OCI-LY1 (cell line): ENCODE results near the gene STAT3.
"Not testable (repeated sequence)": the region's sequence is repeated elsewhere in the genome, so short reads cannot be mapped to it uniquely, and the experiment has no call there.

Source experiments
- H2AFZ ChIP-seq: fragments of 200-600 bp; sonication (generic), shearing (Covaris generic); 2 replicates; pipeline ENCODE4 v1.6.0; 2014; ENCODE audit warnings: antibody characterized with exemption, mild to moderate bottlenecking, low read length
- H3F3A ChIP-seq: fragments of 200-600 bp; sonication (generic), shearing (Covaris generic); 2 replicates; pipeline ENCODE4 v1.6.0; 2014; ENCODE audit warnings: mild to moderate bottlenecking, antibody characterized with exemption, low read length, moderate library complexity; ENCODE audit not compliant: insufficient read depth
- H3K27ac ChIP-seq: fragments of 200-600 bp; sonication (generic); 2 replicates; pipeline ENCODE4 v1.5.1; 2014; ENCODE audit warnings: low read length, mixed run types, mild to moderate bottlenecking, low read depth; ENCODE audit not compliant: poor library complexity, severe bottlenecking
- H3K27me3 ChIP-seq: fragments of 200-600 bp; sonication (generic); 2 replicates; pipeline ENCODE4 v1.6.0; 2014; ENCODE audit warnings: antibody characterized with exemption, mild to moderate bottlenecking, low read length, moderate library complexity; ENCODE audit not compliant: insufficient read depth
- H3K36me3 ChIP-seq: fragments of 200-600 bp; sonication (generic); 2 replicates; pipeline ENCODE4 v1.6.1; 2014; ENCODE audit warnings: mild to moderate bottlenecking, antibody characterized with exemption, low read length, moderate library complexity, mixed read lengths; ENCODE audit not compliant: insufficient read depth
- H3K4me1 ChIP-seq: fragments of 200-600 bp; sonication (generic); 2 replicates; pipeline ENCODE4 v1.5.1; 2014; ENCODE audit warnings: mild to moderate bottlenecking, low read length, moderate library complexity; ENCODE audit not compliant: insufficient read depth, severe bottlenecking
- H3K4me2 ChIP-seq: fragments of 200-600 bp; sonication (generic), shearing (Covaris generic); 2 replicates; pipeline ENCODE4 v1.6.1; 2014; ENCODE audit warnings: low read length
- H3K4me3 ChIP-seq: fragments of 200-600 bp; sonication (generic); 2 replicates; pipeline ENCODE4 v1.5.1; 2014; ENCODE audit warnings: low read length, low read depth, mild to moderate bottlenecking, mixed read lengths; ENCODE audit not compliant: poor library complexity, severe bottlenecking
- H3K79me2 ChIP-seq: fragments of 200-600 bp; shearing (Covaris generic); 2 replicates; pipeline ENCODE4 v1.6.1; 2016; ENCODE audit warnings: mixed run types, low read length, mixed read lengths; ENCODE audit not compliant: insufficient read depth
- H3K9ac ChIP-seq: fragments of 200-600 bp; sonication (generic), shearing (Covaris generic); 2 replicates; pipeline ENCODE4 v1.6.1; 2014; ENCODE audit warnings: mild to moderate bottlenecking, low read length, mixed read lengths
- H3K9me2 ChIP-seq: fragments of 200-600 bp; sonication (generic), shearing (Covaris generic); 2 replicates; pipeline ENCODE4 v1.6.1; 2014; ENCODE audit warnings: low read depth, mild to moderate bottlenecking, low read length, mixed read lengths
- H3K9me3 ChIP-seq: fragments of 200-600 bp; shearing (Covaris generic); 2 replicates; pipeline ENCODE4 v1.6.1; 2014; ENCODE audit warnings: low read length, mixed read lengths
- H4K20me1 ChIP-seq: fragments of 200-600 bp; sonication (generic), shearing (Covaris generic); 2 replicates; pipeline ENCODE4 v1.6.0; 2016; ENCODE audit warnings: mild to moderate bottlenecking, low read length; ENCODE audit not compliant: insufficient read depth
- EZH2 ChIP-seq: fragments of 200-600 bp; sonication (generic), shearing (Covaris generic); IDR thresholded peaks from 2 replicates; pipeline ENCODE4 v1.8.0; 2017; ENCODE audit warnings: borderline replicate concordance, mixed run types, mild to moderate bottlenecking, antibody characterized with exemption, low read length, moderate library complexity, mixed read lengths
- TF ChIP-seq, protein P1 (sequence below): fragments of 200-600 bp; sonication (generic), shearing (Covaris generic); IDR thresholded peaks from 2 replicates; pipeline ENCODE4 v1.5.1; 2017; ENCODE audit warnings: mild to moderate bottlenecking, antibody characterized with exemption, low read length, moderate library complexity, mixed read lengths

Gene STAT3

DNA sequence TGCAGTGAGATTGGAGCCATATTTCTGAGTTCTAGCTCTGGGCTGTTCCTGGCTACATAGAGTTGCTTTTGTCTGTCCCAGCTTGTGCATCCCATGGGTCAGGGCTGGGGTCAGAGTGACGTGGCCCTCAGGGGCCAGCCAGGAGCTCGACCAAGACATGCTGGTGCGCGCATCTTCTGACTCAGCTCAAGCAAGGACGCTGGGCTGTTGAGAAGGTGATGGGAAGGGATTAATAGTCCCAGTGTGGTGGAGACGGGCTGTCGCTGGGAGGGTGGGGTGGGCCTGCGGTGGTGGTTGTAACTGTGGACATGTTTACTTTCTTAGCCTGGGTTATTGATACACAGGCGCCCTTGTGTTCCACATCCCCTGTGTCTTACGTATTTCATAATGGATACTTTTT is 90.5 kb downstream of the STAT3 start:
- H3K9ac ChIP-seq, H3K4me1 ChIP-seq, H3K27me3 ChIP-seq, H3F3A ChIP-seq, H3K4me3 ChIP-seq, H3K36me3 ChIP-seq, H3K27ac ChIP-seq, H3K79me2 ChIP-seq, H2AFZ ChIP-seq, H3K9me2 ChIP-seq, H4K20me1 ChIP-seq, H3K9me3 ChIP-seq, H3K4me2 ChIP-seq: not testable (repeated sequence)

GRCh38 chr17:42296012-42296411 is 92.2 kb downstream of the STAT3 start:
- H3K27me3 ChIP-seq, result no peaks in the 10 kb centered on the region
- H2AFZ ChIP-seq, result no peak overlapping the region
- no peaks in the 10 kb centered on the region for H3K4me1 ChIP-seq
- H3K79me2 ChIP-seq, result no peaks in the 10 kb centered on the region
- no peak overlapping the region for H3K27ac ChIP-seq
- TF ChIP-seq EZH2, result no peak
- TF ChIP-seq, protein P1, sequence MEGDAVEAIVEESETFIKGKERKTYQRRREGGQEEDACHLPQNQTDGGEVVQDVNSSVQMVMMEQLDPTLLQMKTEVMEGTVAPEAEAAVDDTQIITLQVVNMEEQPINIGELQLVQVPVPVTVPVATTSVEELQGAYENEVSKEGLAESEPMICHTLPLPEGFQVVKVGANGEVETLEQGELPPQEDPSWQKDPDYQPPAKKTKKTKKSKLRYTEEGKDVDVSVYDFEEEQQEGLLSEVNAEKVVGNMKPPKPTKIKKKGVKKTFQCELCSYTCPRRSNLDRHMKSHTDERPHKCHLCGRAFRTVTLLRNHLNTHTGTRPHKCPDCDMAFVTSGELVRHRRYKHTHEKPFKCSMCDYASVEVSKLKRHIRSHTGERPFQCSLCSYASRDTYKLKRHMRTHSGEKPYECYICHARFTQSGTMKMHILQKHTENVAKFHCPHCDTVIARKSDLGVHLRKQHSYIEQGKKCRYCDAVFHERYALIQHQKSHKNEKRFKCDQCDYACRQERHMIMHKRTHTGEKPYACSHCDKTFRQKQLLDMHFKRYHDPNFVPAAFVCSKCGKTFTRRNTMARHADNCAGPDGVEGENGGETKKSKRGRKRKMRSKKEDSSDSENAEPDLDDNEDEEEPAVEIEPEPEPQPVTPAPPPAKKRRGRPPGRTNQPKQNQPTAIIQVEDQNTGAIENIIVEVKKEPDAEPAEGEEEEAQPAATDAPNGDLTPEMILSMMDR, result no peak
- no peaks in the 10 kb centered on the region for H4K20me1 ChIP-seq
- H3K9ac ChIP-seq, result no peak overlapping the region
- H3K36me3 ChIP-seq, result no peaks in the 10 kb centered on the region
- no peak overlapping the region for H3K4me2 ChIP-seq
- H3F3A ChIP-seq, result no peaks in the 10 kb centered on the region
- no peak overlapping the region for H3K4me3 ChIP-seq
- no peaks in the 10 kb centered on the region for H3K9me2 ChIP-seq
- no peaks in the 10 kb centered on the region for H3K9me3 ChIP-seq

DNA sequence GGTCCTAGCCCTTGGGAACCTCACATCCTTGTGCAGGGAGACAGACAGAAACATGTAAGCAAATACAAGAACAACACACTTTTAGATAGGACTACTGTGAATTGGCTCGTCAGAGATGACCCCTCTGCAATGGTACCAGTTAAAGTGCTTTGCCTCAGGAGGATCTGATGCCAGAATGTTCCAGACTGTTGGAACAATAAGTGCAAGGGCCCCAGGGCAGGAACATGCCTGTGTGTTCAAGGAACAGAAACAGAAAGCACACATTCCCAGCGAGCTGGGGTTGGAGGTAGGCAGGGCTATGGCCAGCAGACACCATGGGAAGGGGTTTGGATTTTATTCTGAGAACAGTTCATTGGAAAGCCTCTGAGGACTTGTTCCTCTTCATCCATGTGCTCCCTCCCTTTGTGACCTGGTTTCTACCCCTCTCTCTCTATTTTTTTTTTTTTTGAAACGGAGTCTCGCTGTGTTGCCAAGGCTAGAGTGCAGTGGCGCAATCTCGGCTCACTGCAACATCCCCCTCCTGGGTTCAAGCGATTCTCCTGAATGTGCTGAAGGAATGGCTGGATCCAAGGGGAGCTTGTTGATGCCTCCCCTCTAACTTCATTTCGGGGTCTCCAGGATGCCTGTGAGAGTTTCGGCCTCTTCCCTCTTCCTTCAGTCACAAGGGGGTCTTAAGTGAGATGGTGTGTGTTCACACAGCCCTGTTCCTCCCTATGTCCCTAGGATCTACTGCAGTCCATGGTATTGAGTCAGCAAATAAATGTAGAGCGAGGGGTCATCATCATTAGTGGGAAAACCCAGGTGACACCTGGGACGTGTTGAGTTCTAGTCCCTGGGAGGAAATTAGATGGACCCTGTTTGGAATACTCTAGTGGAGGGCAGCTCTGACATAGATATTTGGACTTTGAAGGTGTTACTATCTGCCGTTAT is 93.5 kb downstream of the STAT3 start:
- TF ChIP-seq, protein P1, result no peak
- no peak for TF ChIP-seq EZH2
- H3K79me2 ChIP-seq, result no peaks in the 10 kb centered on the region
- H3K4me3 ChIP-seq, result no peak overlapping the region
- H3K9me2 ChIP-seq, result no peaks in the 10 kb centered on the region
- no peak overlapping the region for H3K9ac ChIP-seq
- 0 out of 2 replicates have a peak, but pooled peaks cover 3% of the 10 kb centered on the region for H3K27me3 ChIP-seq
- no peaks in the 10 kb centered on the region for H4K20me1 ChIP-seq
- no peaks in the 10 kb centered on the region for H3F3A ChIP-seq
- H3K27ac ChIP-seq, result no peak overlapping the region
- H3K9me3 ChIP-seq, result no peaks in the 10 kb centered on the region
- H2AFZ ChIP-seq, result no peak overlapping the region
- no peaks in the 10 kb centered on the region for H3K36me3 ChIP-seq
- H3K4me2 ChIP-seq, result no peak overlapping the region
- H3K4me1 ChIP-seq, result no peaks in the 10 kb centered on the region

DNA sequence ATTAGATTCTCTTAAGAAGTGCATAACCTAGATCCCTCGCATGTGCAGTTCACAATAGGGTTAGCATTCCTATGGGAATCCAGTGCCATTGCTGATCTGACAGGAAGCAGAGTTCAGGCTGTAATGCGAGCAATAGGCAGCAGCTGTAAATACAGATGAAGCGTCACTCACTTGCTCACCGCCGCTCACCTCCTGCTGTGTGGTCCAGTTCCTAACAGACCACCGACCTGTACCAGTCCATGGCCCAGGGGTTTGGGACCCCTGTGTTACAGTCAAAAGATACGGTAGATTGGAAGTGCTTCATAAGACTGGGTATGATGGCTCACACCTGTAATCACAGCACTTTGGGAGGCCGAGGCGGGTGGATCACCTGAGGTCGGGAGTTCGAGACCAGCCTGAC is 97.1 kb downstream of the STAT3 start:
- Histone ChIP-seq H3K27me3 (peaks cover 18% of the 10 kb centered on the region), H3K27ac (no peak overlapping the region), H3K9me2 (no peaks in the 10 kb centered on the region), H3K4me2 (no peak overlapping the region), H2AFZ (no peak overlapping the region), H4K20me1 (no peaks in the 10 kb centered on the region), H3F3A (no peaks in the 10 kb centered on the region), H3K4me1 (peaks cover 4% of the 10 kb centered on the region), H3K79me2 (no peaks in the 10 kb centered on the region), H3K9me3 (no peaks in the 10 kb centered on the region), H3K9ac (no peak overlapping the region), H3K4me3 (no peak overlapping the region), H3K36me3 (no peaks in the 10 kb centered on the region)
- no peak for TF ChIP-seq EZH2
- TF ChIP-seq, protein P1, result no peak
